GM18861 (cell line): ENCODE results near the gene KCNIP4.

ENCODE experiments used
- ATAC-seq: cut with Tn5 transposase; IDR thresholded peaks from one replicate; pipeline ENCODE4 v1.9.1; 2021; ENCODE audit not compliant: unreplicated experiment

Gene KCNIP4

GRCh38 chr4:21856301-21856700, 92.3 kb downstream of the KCNIP4 start:
- ATAC-seq, result no peak

GRCh38 chr4:21849077-21849476, 99.5 kb downstream of the KCNIP4 start:
- no peak for ATAC-seq

- ATAC-seq, result no peak
Measured at GRCh38 chr4:21848021-21848420, 100.6 kb downstream of the KCNIP4 start.

GRCh38 chr4:21845663-21846062, 102.9 kb downstream of the KCNIP4 start:
- no peak for ATAC-seq

- no peak for ATAC-seq
Measured at GRCh38 chr4:21835712-21836111, 112.9 kb downstream of the KCNIP4 start.

GRCh38 chr4:21830272-21830671, 118.3 kb downstream of the KCNIP4 start:
- ATAC-seq, result no peak

GRCh38 chr4:21827575-21827974, 121.0 kb downstream of the KCNIP4 start:
- ATAC-seq, result no peak

GRCh38 chr4:21826071-21826470, 122.5 kb downstream of the KCNIP4 start:
- no peak for ATAC-seq

GRCh38 chr4:21819086-21819485, 129.5 kb downstream of the KCNIP4 start:
- ATAC-seq, result no peak

- no peak for ATAC-seq
Measured at GRCh38 chr4:21815651-21816377, 132.8 kb downstream of the KCNIP4 start.

GRCh38 chr4:21811565-21811964, 137.0 kb downstream of the KCNIP4 start:
- no peak for ATAC-seq

GRCh38 chr4:21806991-21807390, 141.6 kb downstream of the KCNIP4 start:
- ATAC-seq, result no peak

- ATAC-seq, result no peak
Measured at GRCh38 chr4:21802406-21802805, 146.2 kb downstream of the KCNIP4 start.

- ATAC-seq, result no peak
Measured at GRCh38 chr4:21801661-21802385, 146.7 kb downstream of the KCNIP4 start.

GRCh38 chr4:21795091-21795490, 153.5 kb downstream of the KCNIP4 start:
- no peak for ATAC-seq

- no peak for ATAC-seq
Measured at GRCh38 chr4:21792736-21793135, 155.8 kb downstream of the KCNIP4 start.

GRCh38 chr4:21790438-21791029, 158.0 kb downstream of the KCNIP4 start:
- ATAC-seq, result no peak

- no peak for ATAC-seq
Measured at GRCh38 chr4:21780148-21780547, 168.4 kb downstream of the KCNIP4 start.

- ATAC-seq, result no peak
Measured at GRCh38 chr4:21778702-21779101, 169.9 kb downstream of the KCNIP4 start.

GRCh38 chr4:21775703-21776102, 172.9 kb downstream of the KCNIP4 start:
- no peak for ATAC-seq

GRCh38 chr4:21769404-21770147, 179.0 kb downstream of the KCNIP4 start:
- ATAC-seq, result no peak
